ENCODE measurements around the gene STXBP5.

Gene STXBP5

DNA sequence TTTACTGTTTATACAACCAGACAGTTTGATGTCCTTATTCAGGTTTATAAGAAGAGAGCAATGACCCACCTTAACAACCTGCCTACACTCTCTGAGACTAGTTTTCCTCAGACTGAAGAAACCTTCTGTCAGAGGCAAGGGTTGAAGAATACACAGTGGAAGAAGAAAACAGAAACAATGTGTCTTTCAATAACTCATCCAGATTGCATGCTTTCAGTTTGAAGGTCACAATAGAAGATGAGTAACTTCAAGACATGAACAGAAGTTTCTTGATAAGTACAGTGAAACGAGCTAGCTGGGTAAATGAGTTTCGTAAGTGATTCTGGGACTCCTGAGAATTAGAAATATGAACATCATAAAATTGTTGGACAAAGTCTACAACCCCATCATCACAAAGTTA is 141.7 kb downstream of the STXBP5 start:
- TF ChIP-seq EZH2 (optimal IDR thresholded peaks at IDR 0.05; ENCODE audit: low read depth, low read length), result no peak
- Histone ChIP-seq H4K20me1 (ENCODE audit: insufficient read depth, low read length) (no peaks in the 10 kb centered on the region), H2AFZ (ENCODE audit: low read length) (no peak overlapping the region), H3K4me3 (ENCODE audit: low read length) (no peak overlapping the region), H3F3A (ENCODE audit: insufficient read depth, low read length) (no peaks in the 10 kb centered on the region), H3K27ac (ENCODE audit: low read length) (no peak overlapping the region), H3K9me2 (replicated peaks; ENCODE audit: insufficient read depth, low read length) (no peaks in the 10 kb centered on the region), H3K79me2 (ENCODE audit: low read length) (no peaks in the 10 kb centered on the region), H3K27me3 (replicated peaks; ENCODE audit: insufficient read depth, low read length) (no peaks in the 10 kb centered on the region), H3K36me3 (replicated peaks; ENCODE audit: insufficient read depth, low read length) (no peaks in the 10 kb centered on the region), H3K9ac (ENCODE audit: low read length) (no peak overlapping the region), H3K4me2 (ENCODE audit: low read depth, low read length) (no peak overlapping the region), H3K4me1 (ENCODE audit: low read length) (no peaks in the 10 kb centered on the region), H3K9me3 (replicated peaks; ENCODE audit: insufficient read depth, low read length) (no peaks in the 10 kb centered on the region)
- no peak for DNase-seq

DNA sequence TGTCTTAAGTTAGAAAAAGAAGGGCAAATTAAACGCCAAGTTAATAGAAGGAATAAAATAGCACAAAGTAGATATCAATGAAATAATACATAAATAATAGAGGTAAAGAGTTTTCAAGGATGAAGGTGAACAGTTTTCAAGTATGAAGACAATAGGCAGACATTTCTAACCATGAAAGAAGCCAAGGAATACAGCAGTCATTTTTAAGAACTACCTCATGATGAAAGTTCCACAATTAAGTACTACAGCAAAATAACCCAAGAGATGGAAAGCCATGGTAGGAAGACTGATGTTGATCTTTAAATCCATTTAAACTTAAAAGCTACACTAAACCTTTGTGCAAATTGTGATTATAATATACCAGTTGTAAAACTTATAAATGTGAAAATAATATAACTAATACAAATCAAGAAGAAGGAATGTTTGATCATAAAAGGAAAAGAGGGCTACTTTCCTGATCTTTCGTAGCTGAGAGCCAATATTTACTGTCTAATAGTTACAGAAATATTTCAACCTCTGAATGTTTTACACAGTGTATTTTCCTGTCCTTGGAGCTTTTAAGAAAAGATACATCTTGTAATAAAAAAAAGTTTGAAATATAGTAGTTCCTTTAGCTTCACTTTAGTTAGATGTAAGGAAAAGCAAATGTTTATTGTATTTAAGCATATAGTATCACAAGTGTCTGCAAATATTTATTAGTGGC is 143.1 kb downstream of the STXBP5 start:
- H3K27ac ChIP-seq (ENCODE audit: low read length), result no peak overlapping the region
- H2AFZ ChIP-seq (ENCODE audit: low read length), result no peak overlapping the region
- no peak overlapping the region for H3K4me2 ChIP-seq (ENCODE audit: low read depth, low read length)
- H3F3A ChIP-seq (ENCODE audit: insufficient read depth, low read length), result no peaks in the 10 kb centered on the region
- no peak overlapping the region for H3K9ac ChIP-seq (ENCODE audit: low read length)
- no peak overlapping the region for H3K4me3 ChIP-seq (ENCODE audit: low read length)
- no peak for DNase-seq
- no peaks in the 10 kb centered on the region for H3K4me1 ChIP-seq (ENCODE audit: low read length)
- no peaks in the 10 kb centered on the region for H4K20me1 ChIP-seq (ENCODE audit: insufficient read depth, low read length)
- no peaks in the 10 kb centered on the region for H3K9me2 ChIP-seq (replicated peaks; ENCODE audit: insufficient read depth, low read length)
- H3K9me3 ChIP-seq (replicated peaks; ENCODE audit: insufficient read depth, low read length), result no peaks in the 10 kb centered on the region
- H3K36me3 ChIP-seq (replicated peaks; ENCODE audit: insufficient read depth, low read length), result no peaks in the 10 kb centered on the region
- no peaks in the 10 kb centered on the region for H3K27me3 ChIP-seq (replicated peaks; ENCODE audit: insufficient read depth, low read length)
- no peaks in the 10 kb centered on the region for H3K79me2 ChIP-seq (ENCODE audit: low read length)
- TF ChIP-seq EZH2 (optimal IDR thresholded peaks at IDR 0.05; ENCODE audit: low read depth, low read length) (no peak), EZH2phosphoT487 (IDR thresholded peaks at IDR 0.05; ENCODE audit: low read length) (no peak)
- TF ChIP-seq, protein P1, sequence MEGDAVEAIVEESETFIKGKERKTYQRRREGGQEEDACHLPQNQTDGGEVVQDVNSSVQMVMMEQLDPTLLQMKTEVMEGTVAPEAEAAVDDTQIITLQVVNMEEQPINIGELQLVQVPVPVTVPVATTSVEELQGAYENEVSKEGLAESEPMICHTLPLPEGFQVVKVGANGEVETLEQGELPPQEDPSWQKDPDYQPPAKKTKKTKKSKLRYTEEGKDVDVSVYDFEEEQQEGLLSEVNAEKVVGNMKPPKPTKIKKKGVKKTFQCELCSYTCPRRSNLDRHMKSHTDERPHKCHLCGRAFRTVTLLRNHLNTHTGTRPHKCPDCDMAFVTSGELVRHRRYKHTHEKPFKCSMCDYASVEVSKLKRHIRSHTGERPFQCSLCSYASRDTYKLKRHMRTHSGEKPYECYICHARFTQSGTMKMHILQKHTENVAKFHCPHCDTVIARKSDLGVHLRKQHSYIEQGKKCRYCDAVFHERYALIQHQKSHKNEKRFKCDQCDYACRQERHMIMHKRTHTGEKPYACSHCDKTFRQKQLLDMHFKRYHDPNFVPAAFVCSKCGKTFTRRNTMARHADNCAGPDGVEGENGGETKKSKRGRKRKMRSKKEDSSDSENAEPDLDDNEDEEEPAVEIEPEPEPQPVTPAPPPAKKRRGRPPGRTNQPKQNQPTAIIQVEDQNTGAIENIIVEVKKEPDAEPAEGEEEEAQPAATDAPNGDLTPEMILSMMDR (IDR thresholded peaks at IDR 0.05; ENCODE audit: low read length), result no peak

DNA sequence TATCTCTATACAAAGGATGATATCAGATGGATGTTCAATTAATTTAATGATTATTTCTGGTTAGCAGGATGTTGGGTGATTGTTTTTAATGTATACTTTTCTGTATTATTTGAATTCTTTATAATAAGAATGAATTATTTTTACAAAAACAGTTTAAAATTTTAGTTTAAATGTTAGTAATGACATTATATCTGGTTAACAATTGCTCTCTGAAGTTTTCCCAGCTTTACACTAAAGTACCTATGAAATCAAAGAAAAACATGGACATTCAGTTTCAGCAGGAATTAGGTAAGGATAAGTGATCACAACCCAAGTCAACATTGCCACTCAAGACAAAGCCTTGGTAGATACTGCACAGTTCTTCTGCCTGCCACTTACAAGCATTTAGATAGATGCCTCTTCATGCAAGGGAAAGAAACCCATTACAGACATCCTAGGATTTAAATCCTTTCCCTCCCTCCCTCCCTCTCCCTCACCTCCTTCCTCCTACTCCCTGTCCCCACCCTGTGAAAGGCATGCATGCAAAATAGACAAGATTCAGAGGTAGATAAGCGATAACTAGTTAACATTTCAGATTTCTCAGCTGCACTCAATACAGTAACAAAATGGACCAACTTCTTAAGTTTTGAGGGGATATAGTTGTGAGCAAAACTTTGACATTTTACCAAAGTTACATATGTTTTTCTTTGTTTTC is 143.8 kb downstream of the STXBP5 start:
- TF ChIP-seq EZH2 (optimal IDR thresholded peaks at IDR 0.05; ENCODE audit: low read depth, low read length) (no peak), EZH2phosphoT487 (IDR thresholded peaks at IDR 0.05; ENCODE audit: low read length) (no peak)
- TF ChIP-seq, protein P1 (IDR thresholded peaks at IDR 0.05; ENCODE audit: low read length), result no peak
- no peaks in the 10 kb centered on the region for H3K27me3 ChIP-seq (replicated peaks; ENCODE audit: insufficient read depth, low read length)
- H3K4me3 ChIP-seq (ENCODE audit: low read length), result no peak overlapping the region
- no peak overlapping the region for H3K4me2 ChIP-seq (ENCODE audit: low read depth, low read length)
- no peaks in the 10 kb centered on the region for H3K79me2 ChIP-seq (ENCODE audit: low read length)
- H3K9me2 ChIP-seq (replicated peaks; ENCODE audit: insufficient read depth, low read length), result no peaks in the 10 kb centered on the region
- H3K9me3 ChIP-seq (replicated peaks; ENCODE audit: insufficient read depth, low read length), result no peaks in the 10 kb centered on the region
- no peaks in the 10 kb centered on the region for H3K4me1 ChIP-seq (ENCODE audit: low read length)
- H3K9ac ChIP-seq (ENCODE audit: low read length), result no peak overlapping the region
- H3F3A ChIP-seq (ENCODE audit: insufficient read depth, low read length), result no peaks in the 10 kb centered on the region
- DNase-seq, result no peak
- no peaks in the 10 kb centered on the region for H3K36me3 ChIP-seq (replicated peaks; ENCODE audit: insufficient read depth, low read length)
- no peak overlapping the region for H3K27ac ChIP-seq (ENCODE audit: low read length)
- no peaks in the 10 kb centered on the region for H4K20me1 ChIP-seq (ENCODE audit: insufficient read depth, low read length)
- no peak overlapping the region for H2AFZ ChIP-seq (ENCODE audit: low read length)

Measured in MM.1S (cell line).